ENCODE results near the gene S100A1. TPM values are rescaled to one million over a fixed set of nuclear protein-coding genes. Genes with fewer than 3 reads are reported as not detected.
A peak's percentile ranks its signal among the peaks of the same experiment; 100 is the strongest.
"Not testable (repeated sequence)": the region's sequence is repeated elsewhere in the genome, so short reads cannot be mapped to it uniquely, and the experiment has no call there.

S100A1 gene
- total and polyA plus RNA-seq, 8 donors, result 5.7 to 64.8 (median 45.5) TPM; not detected in 5

DNA sequence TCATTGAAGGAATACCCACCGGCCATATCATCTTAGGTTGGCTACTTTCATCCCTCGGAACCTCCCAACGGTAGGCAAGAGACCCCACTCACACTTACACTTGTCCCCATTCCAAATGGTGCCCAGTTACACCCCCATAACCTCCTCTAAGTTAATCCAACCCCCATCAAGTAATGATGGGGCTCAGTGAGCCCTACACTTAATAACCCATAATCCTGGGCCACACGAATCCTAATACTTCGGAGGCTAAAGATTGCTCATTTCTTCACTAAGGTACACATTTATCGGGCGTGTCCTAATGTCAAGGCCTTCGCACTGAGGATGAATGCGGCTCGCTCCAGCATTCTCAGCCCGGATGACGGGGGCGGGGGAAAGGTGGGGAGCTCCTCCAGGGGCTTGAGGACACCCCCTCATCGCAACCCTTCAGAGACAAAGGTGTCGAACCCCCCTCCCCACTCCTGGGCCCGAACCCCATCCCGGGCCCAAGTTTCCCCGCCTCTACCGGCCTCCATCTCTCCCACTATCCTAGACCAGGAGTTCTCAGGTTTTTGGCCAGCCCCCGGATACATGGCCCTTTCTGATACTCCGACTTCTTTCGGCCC lies 42.1 kb downstream of the S100A1 start:
- Histone ChIP-seq H3K9me3 (no peaks in the 10 kb centered on the region), H3K27me3 (no peaks in the 10 kb centered on the region), H3K4me3 (peak overlapping the region; percentile 73 to 91 (median 82)), H3K27ac (peak overlapping the region; percentile 79 to 92 (median 91)), H3K4me1 (peaks cover 21 to 33% (median 29%) of the 10 kb centered on the region in 4 donors), H3K36me3 (peaks cover 36 to 43% (median 41%) of the 10 kb centered on the region in 4 donors)
- WGBS, 5 donors, result 1 to 2% (median 1%) methylated on average over 21 to 22 of the region's 22 CpGs
- TF ChIP-seq EP300 (IDR thresholded peaks at IDR 0.05) (no peak), POLR2A (IDR thresholded peaks at IDR 0.05) (no peak), POLR2AphosphoS5 (IDR thresholded peaks at IDR 0.05) (no peak)
- TF ChIP-seq, protein P1, sequence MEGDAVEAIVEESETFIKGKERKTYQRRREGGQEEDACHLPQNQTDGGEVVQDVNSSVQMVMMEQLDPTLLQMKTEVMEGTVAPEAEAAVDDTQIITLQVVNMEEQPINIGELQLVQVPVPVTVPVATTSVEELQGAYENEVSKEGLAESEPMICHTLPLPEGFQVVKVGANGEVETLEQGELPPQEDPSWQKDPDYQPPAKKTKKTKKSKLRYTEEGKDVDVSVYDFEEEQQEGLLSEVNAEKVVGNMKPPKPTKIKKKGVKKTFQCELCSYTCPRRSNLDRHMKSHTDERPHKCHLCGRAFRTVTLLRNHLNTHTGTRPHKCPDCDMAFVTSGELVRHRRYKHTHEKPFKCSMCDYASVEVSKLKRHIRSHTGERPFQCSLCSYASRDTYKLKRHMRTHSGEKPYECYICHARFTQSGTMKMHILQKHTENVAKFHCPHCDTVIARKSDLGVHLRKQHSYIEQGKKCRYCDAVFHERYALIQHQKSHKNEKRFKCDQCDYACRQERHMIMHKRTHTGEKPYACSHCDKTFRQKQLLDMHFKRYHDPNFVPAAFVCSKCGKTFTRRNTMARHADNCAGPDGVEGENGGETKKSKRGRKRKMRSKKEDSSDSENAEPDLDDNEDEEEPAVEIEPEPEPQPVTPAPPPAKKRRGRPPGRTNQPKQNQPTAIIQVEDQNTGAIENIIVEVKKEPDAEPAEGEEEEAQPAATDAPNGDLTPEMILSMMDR (IDR thresholded peaks at IDR 0.05), result no peak
- intact Hi-C loops (cut with DNase I; ENCODE audit: low total_unique reads), result no loop called here
- no peak for DNase-seq

DNA sequence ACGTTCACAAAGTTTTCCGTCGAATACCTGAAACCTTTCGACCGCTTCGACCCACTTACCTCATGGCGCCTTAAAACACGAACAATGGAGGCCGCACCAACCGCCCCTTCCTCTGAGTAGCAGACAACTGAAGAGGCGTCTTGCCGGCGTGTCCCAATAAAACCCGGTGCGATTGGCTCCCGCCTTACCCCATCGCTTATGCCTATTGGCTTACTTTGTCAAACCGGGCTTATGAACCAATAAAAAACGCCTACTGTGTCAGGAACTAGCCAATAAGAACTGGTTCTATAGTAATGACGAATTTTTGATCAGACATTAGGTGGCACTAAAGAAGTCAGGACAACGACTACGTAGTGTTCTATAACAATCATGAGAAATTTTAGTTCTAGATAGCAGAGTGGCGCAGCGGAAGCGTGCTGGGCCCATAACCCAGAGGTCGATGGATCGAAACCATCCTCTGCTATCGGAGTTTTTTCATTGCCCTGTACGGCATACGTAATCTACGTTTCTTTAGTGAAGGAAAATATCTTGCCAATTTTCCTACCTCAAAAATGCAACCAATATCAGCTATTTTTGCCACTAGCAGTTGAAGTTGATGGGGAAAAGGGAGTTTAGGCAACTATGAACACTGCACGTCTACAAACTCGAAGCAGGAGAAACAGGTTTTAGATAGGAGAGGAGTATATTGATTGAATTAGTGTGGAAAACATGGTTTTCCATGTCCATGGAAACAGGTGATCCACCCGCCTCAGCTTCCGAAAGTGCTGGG lies 42.8 kb downstream of the S100A1 start, which contains the start of gene ILF2:
Gene ILF2, minus strand, starts transcription at position 135 of the 769 bp plus-strand sequence. Its CDS starts 71 bp downstream, at position 64.
- H3K36me3 ChIP-seq, result peaks cover 29 to 36% (median 34%) of the 10 kb centered on the region in 4 donors
- 0 to 1% (median 0%) methylated on average over 35 of the region's 35 CpGs for WGBS, 5 donors
- DNase-seq, result peak; percentile 98 to 100
- no peaks in the 10 kb centered on the region for H3K27me3 ChIP-seq
- peaks cover 21 to 33% (median 29%) of the 10 kb centered on the region in 4 donors for H3K4me1 ChIP-seq
- intact Hi-C loops (cut with DNase I; ENCODE audit: low total_unique reads), result no loop called here
- no peaks in the 10 kb centered on the region for H3K9me3 ChIP-seq
- H3K4me3 ChIP-seq, result peak within 1 kb of the TSS; percentile 73 to 91 (median 82)
- H3K27ac ChIP-seq, result peak within 1 kb of the TSS; percentile 90 to 92 (median 91)
- no peak for TF ChIP-seq EP300 (IDR thresholded peaks at IDR 0.05)
- TF ChIP-seq, protein P1 (IDR thresholded peaks at IDR 0.05), result peak in 1 of 7 experiments; percentile 13
- TF ChIP-seq POLR2A (IDR thresholded peaks at IDR 0.05), result peak in 2 of 4 donors; percentile 73 to 85
- peak; percentile 81 to 94 (median 93) for TF ChIP-seq POLR2AphosphoS5 (IDR thresholded peaks at IDR 0.05)

DNA sequence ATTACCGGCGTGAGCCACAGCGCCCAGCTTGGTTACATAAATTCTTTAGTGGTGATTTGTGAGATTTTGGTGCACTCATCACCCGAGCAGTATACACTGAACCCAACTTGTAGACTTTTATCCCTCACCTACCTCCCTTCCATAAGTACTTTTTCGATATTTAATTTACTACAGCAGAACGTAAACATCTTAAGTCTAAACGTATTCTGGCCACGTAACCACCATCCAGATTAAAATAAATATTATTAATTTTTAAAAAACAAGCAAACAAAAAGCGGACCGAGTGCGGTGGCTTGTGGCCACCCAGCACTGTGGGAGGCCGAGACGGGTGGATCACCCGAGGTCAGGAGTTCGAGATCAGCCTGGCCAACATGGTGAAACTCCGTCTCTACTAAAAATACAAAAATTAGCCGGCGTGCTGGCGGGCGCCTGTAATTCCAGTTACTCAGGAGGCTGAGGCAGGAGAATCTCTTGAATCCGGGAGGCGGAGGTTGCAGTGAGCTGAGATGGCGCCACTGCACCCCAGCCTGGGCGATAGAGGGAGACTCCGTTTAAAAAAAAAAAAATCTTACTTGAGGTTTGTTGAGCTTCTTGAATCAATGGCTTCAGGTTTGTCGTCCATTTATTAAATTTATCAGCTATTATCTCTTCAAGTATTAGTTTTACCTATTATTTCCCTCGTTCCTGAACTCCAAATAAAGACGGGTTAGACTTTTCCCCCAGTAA lies 43.6 kb downstream of the S100A1 start:
- Histone ChIP-seq H3K4me1 (peaks cover 21 to 33% (median 29%) of the 10 kb centered on the region in 4 donors), H3K27ac (peak overlapping the region; percentile 86 to 92 (median 91)), H3K4me3 (peak overlapping the region; percentile 73 to 91 (median 82)), H3K36me3 (peaks cover 21 to 29% (median 26%) of the 10 kb centered on the region in 4 donors)
- intact Hi-C loops (cut with DNase I; ENCODE audit: low total_unique reads); H3K9me3 ChIP-seq; H3K27me3 ChIP-seq; DNase-seq: not testable (repeated sequence)
- 6 to 10% (median 7%) methylated on average over 28 of the region's 28 CpGs for WGBS, 5 donors

DNA sequence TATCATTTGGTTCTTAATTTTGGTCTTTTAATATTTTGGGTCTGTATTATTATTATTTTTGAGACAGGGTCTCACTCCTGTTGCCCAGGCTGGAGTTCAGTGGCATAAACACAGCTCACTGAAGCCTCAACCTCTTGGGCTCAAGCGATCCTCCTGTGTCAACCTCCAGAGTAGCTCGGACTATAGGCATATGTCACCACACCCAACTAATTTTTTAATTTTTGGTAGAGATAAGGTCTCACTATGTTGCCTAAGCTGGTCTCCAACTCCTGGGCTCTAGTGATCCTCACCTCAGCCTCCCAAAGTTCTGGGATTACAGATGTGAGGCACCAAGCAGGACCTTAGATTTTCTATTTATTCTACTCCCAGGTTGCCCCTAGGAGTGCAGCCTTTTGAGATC lies 45.3 kb downstream of the S100A1 start:
- Histone ChIP-seq H3K27me3 (peaks cover 0 to 10% (median 9%) of the 10 kb centered on the region in 3 donors), H3K4me3 (no peak overlapping the region), H3K27ac (no peak overlapping the region), H3K9me3 (no peaks in the 10 kb centered on the region), H3K4me1 (peaks cover 30 to 39% (median 35%) of the 10 kb centered on the region in 4 donors), H3K36me3 (peaks cover 4 to 11% (median 9%) of the 10 kb centered on the region in 4 donors)
- no peak for DNase-seq
- intact Hi-C loops (cut with DNase I; ENCODE audit: low total_unique reads), result no loop called here
- WGBS, 5 donors, result 91 to 97% (median 93%) methylated on average over 2 of the region's 2 CpGs
- TF ChIP-seq POLR2AphosphoS5 (IDR thresholded peaks at IDR 0.05) (no peak), POLR2A (IDR thresholded peaks at IDR 0.05) (no peak), EP300 (IDR thresholded peaks at IDR 0.05) (no peak)
